SK-N-SH treated with all-trans-retinoic acid at 6 μM for 48 hours (cell line): ENCODE results near the gene WDR17.

Source experiments
- ARNTL ChIP-seq: fragments of 450-650 bp; formaldehyde crosslinking; IDR thresholded peaks from 2 replicates; pipeline ENCODE4 v1.5.0; 2020; ENCODE audit warnings: low read depth, mild to moderate bottlenecking, moderate library complexity, borderline replicate concordance
- CSDC2 ChIP-seq: fragments of 250-450 bp; sonication (Bioruptor Pico); IDR thresholded peaks from 2 replicates; pipeline ENCODE4 v1.5.0; 2020; ENCODE audit warnings: mild to moderate bottlenecking, moderate library complexity
- PPARA ChIP-seq: fragments of 250-450 bp; sonication (Bioruptor Pico); IDR thresholded peaks from 2 replicates; pipeline ENCODE4 v1.5.0; 2020; ENCODE audit warnings: mild to moderate bottlenecking, borderline replicate concordance
- RARB ChIP-seq: fragments of 250-450 bp; sonication (Bioruptor Pico); IDR thresholded peaks from 2 replicates; pipeline ENCODE4 v1.8.0; 2021; ENCODE audit warnings: mild to moderate bottlenecking, moderate library complexity
- TCF4 ChIP-seq: fragments of 250-450 bp; sonication (Bioruptor Pico); IDR thresholded peaks from 2 replicates; pipeline ENCODE4 v1.8.0; 2021; ENCODE audit warnings: mild to moderate bottlenecking, moderate library complexity, borderline replicate concordance
- TOX ChIP-seq: fragments of 250-450 bp; sonication (Bioruptor Pico); IDR thresholded peaks from 2 replicates; pipeline ENCODE4 v1.8.0; 2021; ENCODE audit warnings: mild to moderate bottlenecking, moderate library complexity, borderline replicate concordance
- ZC3H10 ChIP-seq: fragments of 250-450 bp; sonication (Bioruptor Pico); IDR thresholded peaks from 2 replicates; pipeline ENCODE4 v1.5.1; 2021; ENCODE audit warnings: mild to moderate bottlenecking, moderate library complexity
- ZFP30 ChIP-seq: fragments of 450-650 bp; formaldehyde crosslinking; IDR thresholded peaks from 2 replicates; pipeline ENCODE4 v1.5.0; 2022; ENCODE audit warnings: mild to moderate bottlenecking, moderate library complexity
- ZNF565 ChIP-seq: fragments of 450-650 bp; formaldehyde crosslinking; conservative IDR thresholded peaks from 2 replicates; pipeline ENCODE4 v1.5.0; 2020; ENCODE audit warnings: low read depth, mild to moderate bottlenecking, moderate library complexity
- TF ChIP-seq, protein P1 (sequence below): fragments of 250-450 bp; sonication (Bioruptor Pico); IDR thresholded peaks from 2 replicates; pipeline ENCODE4 v1.8.0; 2020; ENCODE audit warnings: mild to moderate bottlenecking, moderate library complexity, borderline replicate concordance

DNA sequence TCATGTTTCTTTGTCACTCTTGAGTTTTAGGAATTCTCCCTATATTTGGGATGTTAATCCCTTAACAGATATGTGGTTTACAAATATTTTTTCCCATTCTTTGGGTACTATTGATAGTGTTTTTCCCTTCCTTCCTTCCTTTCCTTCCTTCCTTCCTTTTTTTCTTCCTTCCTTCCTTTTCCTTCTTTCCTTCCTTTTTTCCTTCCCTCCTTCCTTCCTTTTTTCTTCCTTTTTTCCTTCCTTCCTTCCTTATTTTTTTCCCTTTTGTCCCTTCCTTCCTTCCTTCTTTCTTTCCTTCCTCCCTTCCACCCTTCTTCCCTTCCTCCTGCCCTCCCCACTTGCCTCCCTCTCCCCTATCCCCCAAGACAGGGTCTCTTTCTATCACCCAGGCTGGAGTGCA lies 42.1 kb downstream of the WDR17 start:
- TF ChIP-seq TOX (no peak), ZC3H10 (CRISPR knock-in tag) (no peak), ZNF565 (CRISPR knock-in tag) (no peak), CSDC2 (CRISPR knock-in tag) (no peak), RARB (CRISPR knock-in tag) (no peak), ARNTL (CRISPR knock-in tag) (no peak), ZFP30 (CRISPR knock-in tag) (no peak), PPARA (CRISPR knock-in tag) (no peak), TCF4 (no peak)
- TF ChIP-seq, protein P1, sequence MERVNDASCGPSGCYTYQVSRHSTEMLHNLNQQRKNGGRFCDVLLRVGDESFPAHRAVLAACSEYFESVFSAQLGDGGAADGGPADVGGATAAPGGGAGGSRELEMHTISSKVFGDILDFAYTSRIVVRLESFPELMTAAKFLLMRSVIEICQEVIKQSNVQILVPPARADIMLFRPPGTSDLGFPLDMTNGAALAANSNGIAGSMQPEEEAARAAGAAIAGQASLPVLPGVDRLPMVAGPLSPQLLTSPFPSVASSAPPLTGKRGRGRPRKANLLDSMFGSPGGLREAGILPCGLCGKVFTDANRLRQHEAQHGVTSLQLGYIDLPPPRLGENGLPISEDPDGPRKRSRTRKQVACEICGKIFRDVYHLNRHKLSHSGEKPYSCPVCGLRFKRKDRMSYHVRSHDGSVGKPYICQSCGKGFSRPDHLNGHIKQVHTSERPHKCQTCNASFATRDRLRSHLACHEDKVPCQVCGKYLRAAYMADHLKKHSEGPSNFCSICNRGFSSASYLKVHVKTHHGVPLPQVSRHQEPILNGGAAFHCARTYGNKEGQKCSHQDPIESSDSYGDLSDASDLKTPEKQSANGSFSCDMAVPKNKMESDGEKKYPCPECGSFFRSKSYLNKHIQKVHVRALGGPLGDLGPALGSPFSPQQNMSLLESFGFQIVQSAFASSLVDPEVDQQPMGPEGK (CRISPR knock-in tag): no peak
